Keratinocyte (primary cell): ENCODE data around the gene ZNF512B. TPM values are rescaled to one million over a fixed set of nuclear protein-coding genes. Genes with fewer than 3 reads are reported as not detected.
"Not testable (repeated sequence)": the region's sequence is repeated elsewhere in the genome, so short reads cannot be mapped to it uniquely, and the experiment has no call there.

ENCODE experiments used
- DNase-seq: peaks from one replicate; pipeline ENCODE4 v3.0.0-alpha.2; 2011; ENCODE audit warnings: low read depth, missing footprints, low spot score
- FAIRE-seq: peaks from 2 replicates; lab custom pipeline; 2011; peaks lifted over from hg19 to GRCh38; lab: Jason Lieb, UNC
- H2AFZ ChIP-seq: 2 replicates; pipeline ENCODE4 v1.6.0; 2012; ENCODE audit warnings: low read length, control low read depth, inconsistent platforms; ENCODE audit not compliant: control insufficient read depth
- H3K27ac ChIP-seq: 2 replicates; pipeline ENCODE4 v1.5.1; 2011; ENCODE audit warnings: low read length; ENCODE audit not compliant: control insufficient read depth, insufficient read depth
- H3K27me3 ChIP-seq: 3 replicates; pipeline ENCODE4 v1.6.0; 2011; ENCODE audit warnings: low read length; ENCODE audit not compliant: control insufficient read depth, insufficient read depth; ENCODE audit errors: extremely low read depth
- H3K36me3 ChIP-seq, 2 experiments: 2 replicates in 1 of 2; 3 replicates in 1 of 2; pipeline ENCODE4 v1.5.1; 2011; ENCODE audit warnings: low read length in 2 of 2, mild to moderate bottlenecking in 1 of 2; ENCODE audit not compliant: control insufficient read depth in 2 of 2, insufficient read depth in 2 of 2; ENCODE audit errors: extremely low read depth in 1 of 2
- H3K4me1 ChIP-seq: 3 replicates; pipeline ENCODE4 v1.5.1; 2011; ENCODE audit warnings: low read length; ENCODE audit not compliant: control insufficient read depth, insufficient read depth; ENCODE audit errors: extremely low read depth
- H3K4me2 ChIP-seq: 3 replicates; pipeline ENCODE4 v1.6.0; 2011; ENCODE audit warnings: low read depth, low read length; ENCODE audit not compliant: control insufficient read depth, insufficient read depth; ENCODE audit errors: extremely low read depth
- H3K4me3 ChIP-seq, 3 experiments: fragments of 200-600 bp in 1 of 3; sonication (generic) in 1 of 3; 2 replicates in 2 of 3; 3 replicates in 1 of 3; pipeline ENCODE4 v1.5.1; 2011 to 2016; ENCODE audit warnings: low read length in 3 of 3, mild to moderate bottlenecking in 3 of 3, control low read depth in 2 of 3, inconsistent platforms in 1 of 3, low read depth in 1 of 3, mixed read lengths in 1 of 3, mixed run types in 1 of 3, moderate library complexity in 1 of 3; ENCODE audit not compliant: control insufficient read depth in 2 of 3, insufficient read depth in 2 of 3; ENCODE audit errors: extremely low read depth in 1 of 3
- H3K79me2 ChIP-seq: 2 replicates; pipeline ENCODE4 v1.6.0; 2012; ENCODE audit warnings: low read length; ENCODE audit not compliant: control insufficient read depth, insufficient read depth
- H3K9ac ChIP-seq: 3 replicates; pipeline ENCODE4 v1.6.0; 2011; ENCODE audit warnings: low read length; ENCODE audit not compliant: control insufficient read depth, insufficient read depth; ENCODE audit errors: extremely low read depth
- H3K9me1 ChIP-seq: 3 replicates; pipeline ENCODE4 v1.6.0; 2011; ENCODE audit warnings: low read length; ENCODE audit not compliant: control insufficient read depth, insufficient read depth; ENCODE audit errors: extremely low read depth
- H3K9me3 ChIP-seq: 2 replicates; pipeline ENCODE4 v1.5.1; 2012; ENCODE audit warnings: low read depth, low read length; ENCODE audit not compliant: control insufficient read depth
- H4K20me1 ChIP-seq: 3 replicates; pipeline ENCODE4 v1.6.0; 2011; ENCODE audit warnings: low read length; ENCODE audit not compliant: control insufficient read depth, insufficient read depth; ENCODE audit errors: extremely low read depth
- CTCF ChIP-seq, 3 experiments: IDR thresholded peaks in 1 of 3; conservative IDR thresholded peaks in 1 of 3; optimal IDR thresholded peaks in 1 of 3; 2 replicates in 2 of 3; 3 replicates in 1 of 3; pipeline versions ENCODE3 to v1.5.1; 2011; ENCODE audit warnings: low read length in 3 of 3, mild to moderate bottlenecking in 3 of 3, moderate library complexity in 2 of 3, control low read depth in 1 of 3, inconsistent platforms in 1 of 3; ENCODE audit not compliant: insufficient read depth in 2 of 3; ENCODE audit errors: extremely low read depth in 1 of 3
- EZH2 ChIP-seq: IDR thresholded peaks from one replicate; pipeline ENCODE4 v1.6.1; 2012; ENCODE audit warnings: inconsistent platforms, mild to moderate bottlenecking, low read length, moderate library complexity
- dilution Hi-C: fragments of 300-500 bp; cut with MboI; formaldehyde crosslinking; loops from one replicate; pipeline ENCODE4 v1.7.0; 2020; ENCODE audit warnings: low sequenced_read_pairs; ENCODE audit not compliant: extremely low pct_ligation_motif_present
- polyA plus RNA-seq, 5 experiments: library from polyadenylated mRNA; depleted of rRNA in 3 of 5; stranded (reverse) in 3 of 5; stranded (forward) in 1 of 5; unstranded in 1 of 5; fragments of >200 nt; gene quantifications; 1 replicate in 1 of 5; 2 replicates in 3 of 5; 3 replicates in 1 of 5; pipeline versions ENCODE4 v1.2.1 to v1.2.3, GENCODE V29; 2011 to 2012; ENCODE audit warnings: missing spikeins in 2 of 5, low read depth in 1 of 5, low replicate concordance in 1 of 5

Gene ZNF512B
- polyA plus RNA-seq, 1 donor (not counting 4 experiments of a cell fraction or from before 2014, with no cell fraction given) = 2.4 TPM

DNA sequence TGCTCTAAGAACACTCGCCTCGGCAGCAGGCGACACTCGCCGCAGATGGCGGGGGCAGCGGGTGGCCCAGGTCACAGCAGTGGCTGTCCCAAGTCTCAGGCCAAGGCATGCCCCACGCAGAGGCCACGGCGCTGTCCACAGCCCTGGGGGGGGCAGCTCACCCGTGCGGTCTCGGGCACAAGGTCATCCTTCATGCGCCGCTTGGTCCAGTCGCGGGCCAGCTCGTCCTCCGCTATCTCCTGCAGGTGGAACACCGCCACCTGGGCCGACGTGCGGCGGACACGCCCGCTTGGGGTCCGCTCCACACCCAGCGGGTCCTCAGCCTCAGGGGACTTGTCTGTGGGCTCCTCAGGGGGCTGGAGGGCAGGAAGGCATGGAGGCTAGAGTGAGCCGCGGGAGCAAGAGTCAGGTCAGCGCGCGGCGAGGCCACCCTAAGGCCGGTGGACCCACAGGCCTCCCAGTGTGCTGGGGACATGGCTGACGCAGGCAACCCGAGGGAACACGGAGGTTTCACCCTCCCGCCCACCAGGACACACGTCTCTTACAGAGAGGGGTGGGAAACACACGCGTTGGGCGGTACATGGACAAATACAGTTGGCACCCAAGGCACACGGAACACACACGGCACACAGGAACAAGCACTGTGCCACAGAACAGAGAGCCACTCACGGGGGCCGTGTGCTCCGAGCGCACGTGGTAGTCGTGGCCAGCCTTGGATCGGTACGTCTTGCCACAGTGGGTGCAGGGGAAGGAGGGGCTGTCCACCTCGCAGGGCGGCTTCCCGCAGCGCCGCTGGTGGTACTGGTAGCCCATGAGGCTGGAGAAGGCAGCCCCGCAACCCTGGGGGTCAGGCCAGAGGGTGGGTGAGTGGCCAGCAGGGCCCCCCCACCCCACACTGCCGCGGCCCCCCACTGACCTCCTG is 7.0 kb downstream of the ZNF512B start:
- H2AFZ ChIP-seq = no peak overlapping the region
- peaks cover 34 to 35% of the 10 kb centered on the region in 2 experiments for H3K36me3 ChIP-seq
- no peaks in the 10 kb centered on the region for H4K20me1 ChIP-seq
- H3K4me1 ChIP-seq = peaks cover 2% of the 10 kb centered on the region
- dilution Hi-C loops = no loop called here
- TF ChIP-seq CTCF (optimal IDR thresholded peaks at IDR 0.05 in 1 of 3, IDR thresholded peaks at IDR 0.05 in 1 of 3, conservative IDR thresholded peaks at IDR 0.05 in 1 of 3; ENCODE audit: extremely low read depth in 1 of 3, insufficient read depth in 2 of 3, low read length in 3 of 3) (no peak), EZH2 (no peak)
- peaks cover 4% of the 10 kb centered on the region for H3K9me3 ChIP-seq
- no peak overlapping the region for H3K4me2 ChIP-seq
- no peak overlapping the region for H3K4me3 ChIP-seq
- H3K27ac ChIP-seq = no peak overlapping the region
- DNase-seq (no peak), FAIRE-seq (no peak)
- H3K9ac ChIP-seq = no peak overlapping the region
- no peaks in the 10 kb centered on the region for H3K27me3 ChIP-seq
- no peaks in the 10 kb centered on the region for H3K9me1 ChIP-seq
- H3K79me2 ChIP-seq = no peaks in the 10 kb centered on the region

GRCh38 chr20:63961664-63962425 is 7.9 kb downstream of the ZNF512B start:
- peaks cover 4% of the 10 kb centered on the region for H3K9me3 ChIP-seq
- H2AFZ ChIP-seq = no peak overlapping the region
- H3K9me1 ChIP-seq = no peaks in the 10 kb centered on the region
- no peaks in the 10 kb centered on the region for H3K27me3 ChIP-seq
- H4K20me1 ChIP-seq = no peaks in the 10 kb centered on the region
- no peaks in the 10 kb centered on the region for H3K79me2 ChIP-seq
- no peak overlapping the region for H3K4me2 ChIP-seq
- H3K4me1 ChIP-seq = peaks cover 9% of the 10 kb centered on the region
- FAIRE-seq (no peak), DNase-seq (no peak)
- no peak overlapping the region for H3K9ac ChIP-seq
- TF ChIP-seq CTCF (optimal IDR thresholded peaks at IDR 0.05 in 1 of 3, IDR thresholded peaks at IDR 0.05 in 1 of 3, conservative IDR thresholded peaks at IDR 0.05 in 1 of 3; ENCODE audit: extremely low read depth in 1 of 3, insufficient read depth in 2 of 3, low read length in 3 of 3) = no peak
- no peak for TF ChIP-seq EZH2
- dilution Hi-C loops = no loop called here
- H3K4me3 ChIP-seq = no peak overlapping the region
- H3K27ac ChIP-seq = no peak overlapping the region
- peaks cover 32 to 34% of the 10 kb centered on the region in 2 experiments for H3K36me3 ChIP-seq

DNA sequence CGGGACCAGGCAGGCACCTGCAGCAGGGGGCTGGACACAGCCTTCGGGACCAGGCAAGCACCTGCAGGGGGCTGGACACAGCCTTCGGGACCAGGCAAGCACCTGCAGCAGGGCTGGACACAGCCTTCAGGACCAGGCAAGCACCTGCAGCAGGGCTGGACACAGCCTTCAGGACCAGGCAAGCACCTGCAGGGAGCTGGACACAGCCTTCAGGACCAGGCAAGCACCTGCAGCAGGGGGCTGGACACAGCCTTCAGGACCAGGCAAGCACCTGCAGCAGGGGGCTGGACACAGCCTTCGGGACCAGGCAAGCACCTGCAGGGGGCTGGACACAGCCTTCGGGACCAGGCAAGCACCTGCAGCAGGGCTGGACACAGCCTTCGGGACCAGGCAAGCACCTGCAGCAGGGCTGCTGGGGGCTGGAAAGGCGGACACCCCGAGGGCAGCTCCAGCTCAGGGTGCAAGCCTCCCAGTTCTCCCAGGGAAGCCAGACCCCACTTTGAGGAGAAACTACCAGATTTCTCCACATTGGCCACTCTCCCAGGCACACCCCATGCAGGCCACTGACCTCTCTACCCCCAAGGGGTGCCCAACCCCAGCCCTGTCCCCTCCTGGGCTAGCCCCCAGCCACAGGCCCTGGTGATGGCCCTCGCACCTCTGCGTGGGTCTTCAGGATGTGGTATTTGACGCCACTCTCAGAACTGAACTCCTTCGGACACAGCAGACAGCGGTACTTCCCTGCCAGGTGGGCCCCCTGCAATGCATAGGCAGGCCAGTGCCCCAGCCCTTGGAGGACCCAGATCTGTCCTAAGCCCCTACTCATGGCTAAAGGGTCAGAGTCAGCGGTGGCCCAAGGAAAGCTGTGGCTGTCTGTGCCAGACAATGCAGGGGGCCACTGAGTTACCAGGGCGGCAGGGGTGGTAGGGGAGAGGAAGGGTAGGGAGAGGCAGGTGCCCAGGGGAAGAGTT is 8.8 kb downstream of the ZNF512B start:
- Histone ChIP-seq H3K36me3 (peaks cover 27 to 28% of the 10 kb centered on the region in 2 experiments), H3K4me1 (peaks cover 11% of the 10 kb centered on the region)
- H3K9me3 ChIP-seq, H3K9me1 ChIP-seq, H3K9ac ChIP-seq, FAIRE-seq, H3K79me2 ChIP-seq, dilution Hi-C loops, H2AFZ ChIP-seq, H3K4me2 ChIP-seq, DNase-seq, H4K20me1 ChIP-seq, H3K27me3 ChIP-seq, H3K27ac ChIP-seq, H3K4me3 ChIP-seq: not testable (repeated sequence)
